Sciatic nerve (tissue), 2 donors: ENCODE results near the gene MIEF2. TPM values are rescaled to one million over a fixed set of nuclear protein-coding genes. Genes with fewer than 3 reads are reported as not detected.
"Not testable (repeated sequence)": the region's sequence is repeated elsewhere in the genome, so short reads cannot be mapped to it uniquely, and the experiment has no call there.

Experiments
- ATAC-seq: fragments of 200-7000 bp; cut with Tn5 transposase; one replicate; pipeline ENCODE4 v1.9.1; 2020; ENCODE audit warnings: mild to moderate bottlenecking, moderate library complexity
- DNase-seq: peaks from one replicate; pipeline ENCODE4 v3.0.0-alpha.2; 2020; ENCODE audit warnings: low spot score
- intact Hi-C: fragments of 100-400 bp; cut with DNase I; formaldehyde crosslinking; loops from one replicate; pipeline ENCODE4 v1.14.2; 2022
- total RNA-seq: library from RNA; stranded (reverse); fragmentation: NEBNext Ultra II Directional; extraction: Animal tissue kit (Norgen Biotek cat#: 25700); gene quantifications from one replicate; pipeline ENCODE4 v1.2.1, GENCODE V29; 2021
- donor health status: DM: no; HTN: no; CAD: no.
- donor health status: DM: no; HTN: no; CAD: no.

The MIEF2 gene
- 15.5 TPM for total RNA-seq

GRCh38 chr17:18260332-18261145, at the start of gene MIEF2:
Gene MIEF2, plus strand, starts transcription at chr17:18260662. Its CDS starts 2,059 bp downstream, at chr17:18262721.
- intact Hi-C loops: loop anchor here (10.0 kb wide), 1 partner anchor 54 kb away; the partner anchor contains the start of genes SMCR8 and TOP3A
- DNase-seq (peak; percentile 97), ATAC-seq (peak; percentile 96)

DNA sequence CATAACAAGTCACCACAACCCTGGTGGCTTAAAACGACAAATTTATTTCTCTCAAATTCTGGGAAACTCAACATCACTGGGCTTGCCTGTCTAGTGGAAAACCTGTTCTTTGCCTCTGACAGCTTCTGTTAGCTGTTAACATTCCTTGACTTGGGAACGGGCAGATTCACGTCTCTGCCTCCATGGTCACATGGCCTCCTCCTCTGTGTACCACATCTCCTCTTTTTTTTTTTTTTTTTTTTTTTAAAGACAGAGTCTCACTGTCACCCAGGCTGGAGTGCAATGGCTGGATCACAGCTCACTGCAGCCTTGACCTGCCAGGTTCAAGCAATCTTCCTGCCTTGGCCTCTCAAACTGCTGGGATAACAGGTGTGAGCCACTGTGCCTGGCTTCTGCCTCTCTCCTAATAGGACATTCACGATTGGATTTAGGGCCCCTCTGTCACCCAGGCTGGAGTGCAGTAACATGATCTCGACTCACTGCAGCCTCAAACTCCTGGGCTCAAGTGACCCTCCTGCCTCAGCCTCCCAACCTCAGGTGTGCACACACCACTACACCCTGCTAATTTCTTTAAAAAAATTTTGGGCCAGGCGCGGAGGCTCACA, 46.7 kb upstream of the MIEF2 start:
- intact Hi-C loops: no loop called here
- DNase-seq (no peak), ATAC-seq (no peak)

DNA sequence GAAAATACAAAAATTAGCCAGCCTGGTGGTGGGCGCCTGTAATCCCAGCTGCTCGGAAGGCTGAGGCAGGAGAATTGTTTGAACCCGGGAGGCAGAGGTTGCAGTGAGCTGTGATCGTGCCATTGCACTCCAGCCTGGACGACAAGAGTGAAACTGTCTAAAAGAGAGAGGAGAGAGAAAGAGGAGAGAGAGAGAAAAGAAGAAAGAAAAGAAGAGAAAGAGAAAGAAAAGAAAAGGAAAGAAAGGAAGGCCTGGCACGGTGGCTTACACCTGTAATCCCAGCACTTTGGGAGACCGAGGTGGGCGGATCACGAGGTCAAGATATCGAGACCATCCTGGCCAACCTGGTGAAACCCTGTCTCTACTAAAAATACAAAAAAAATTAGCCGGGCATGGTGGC, 43.6 kb upstream of the MIEF2 start:
- DNase-seq, intact Hi-C loops, ATAC-seq: not testable (repeated sequence)

DNA sequence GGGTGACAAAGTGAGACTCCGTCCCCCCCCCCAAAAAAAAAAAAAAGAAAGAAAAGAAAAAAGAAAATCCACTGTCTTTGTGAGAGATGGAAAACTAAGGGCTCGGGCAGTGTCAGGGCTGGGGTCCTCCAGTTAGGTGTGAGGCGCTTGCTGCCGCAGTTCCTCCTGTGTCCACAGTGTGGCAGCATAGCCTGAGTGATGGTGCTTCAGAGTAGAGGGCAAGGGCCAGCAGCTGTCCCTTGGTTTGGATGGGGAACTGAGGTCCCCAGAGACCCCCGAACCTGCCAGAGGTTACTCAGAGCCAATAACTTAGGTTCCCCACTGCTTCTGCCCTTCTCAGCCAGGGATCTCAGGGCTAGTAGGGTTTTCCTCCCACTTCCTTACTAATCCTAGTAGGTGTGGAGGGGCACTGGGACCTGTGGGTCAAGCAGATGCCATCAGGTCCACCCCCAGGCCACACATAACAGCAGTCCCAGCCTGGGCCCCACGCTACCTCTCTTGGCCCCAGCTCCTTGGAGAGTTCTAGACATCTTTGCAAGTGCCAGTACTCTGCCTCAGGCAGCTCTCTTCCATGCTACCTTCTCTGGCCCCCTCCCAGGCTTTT, 42.9 kb upstream of the MIEF2 start:
- ATAC-seq: peak; percentile 79
- DNase-seq: peak; percentile 86

GRCh38 chr17:18218756-18219415, 41.6 kb upstream of the MIEF2 start:
- intact Hi-C loops: no loop called here
- DNase-seq: peak; percentile 81
- peak; percentile 88 for ATAC-seq

More for the DNA sequence above, 42.9 kb upstream of the MIEF2 start:
- intact Hi-C loops: no loop called here

- no peak for ATAC-seq
- DNase-seq: no peak
- intact Hi-C loops: no loop called here
Measured at GRCh38 chr17:18224053-18224386, 36.4 kb upstream of the MIEF2 start.

GRCh38 chr17:18224387-18225120, 35.9 kb upstream of the MIEF2 start:
- DNase-seq (no peak), ATAC-seq (peak; percentile 72)
- intact Hi-C loops: no loop called here

GRCh38 chr17:18225121-18225641, 35.3 kb upstream of the MIEF2 start, which contains the start of gene LLGL1:
Gene LLGL1, plus strand, starts transcription at chr17:18225635. Its CDS starts 48 bp downstream, at chr17:18225683.
- ATAC-seq (peak; percentile 97), DNase-seq (peak; percentile 97)
- intact Hi-C loops: no loop called here

GRCh38 chr17:18225642-18226283, 34.7 kb upstream of the MIEF2 start:
- intact Hi-C loops: no loop called here
- no peak for DNase-seq

GRCh38 chr17:18226284-18226945, 34.0 kb upstream of the MIEF2 start:
- no peak for DNase-seq
- ATAC-seq: no peak

More at GRCh38 chr17:18225642-18226283, 34.7 kb upstream of the MIEF2 start:
- peak; percentile 1 for ATAC-seq

GRCh38 chr17:18227635-18228034, 32.8 kb upstream of the MIEF2 start:
- ATAC-seq (no peak), DNase-seq (no peak)
- intact Hi-C loops: no loop called here

More at GRCh38 chr17:18226284-18226945, 34.0 kb upstream of the MIEF2 start:
- intact Hi-C loops: no loop called here

DNA sequence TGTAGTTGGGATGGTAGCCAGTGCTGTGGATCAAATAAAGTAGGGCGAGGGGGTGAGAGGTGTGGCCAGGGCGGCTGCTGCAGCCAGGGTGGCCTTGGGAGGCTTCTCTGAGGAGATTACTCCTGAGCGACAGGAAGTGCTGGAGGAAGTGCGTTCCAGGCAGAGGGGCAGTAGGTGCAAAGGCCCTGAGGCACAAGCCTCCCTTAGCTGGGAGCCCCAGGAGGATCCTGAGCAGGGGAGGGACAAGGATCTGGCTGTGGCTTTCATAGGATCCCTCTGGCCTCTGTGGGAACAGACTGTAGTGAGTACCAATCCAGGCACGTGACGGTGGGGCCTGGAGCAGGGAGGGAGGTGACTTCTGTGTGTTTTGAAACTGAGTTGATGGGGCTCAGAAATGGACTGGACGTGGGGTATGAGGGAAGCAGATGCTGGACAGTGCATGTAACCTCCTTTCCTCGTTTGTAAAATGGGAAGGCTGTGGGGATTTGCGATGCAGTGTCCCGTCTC, 32.2 kb upstream of the MIEF2 start:
- intact Hi-C loops: no loop called here
- ATAC-seq (no peak), DNase-seq (no peak)

DNA sequence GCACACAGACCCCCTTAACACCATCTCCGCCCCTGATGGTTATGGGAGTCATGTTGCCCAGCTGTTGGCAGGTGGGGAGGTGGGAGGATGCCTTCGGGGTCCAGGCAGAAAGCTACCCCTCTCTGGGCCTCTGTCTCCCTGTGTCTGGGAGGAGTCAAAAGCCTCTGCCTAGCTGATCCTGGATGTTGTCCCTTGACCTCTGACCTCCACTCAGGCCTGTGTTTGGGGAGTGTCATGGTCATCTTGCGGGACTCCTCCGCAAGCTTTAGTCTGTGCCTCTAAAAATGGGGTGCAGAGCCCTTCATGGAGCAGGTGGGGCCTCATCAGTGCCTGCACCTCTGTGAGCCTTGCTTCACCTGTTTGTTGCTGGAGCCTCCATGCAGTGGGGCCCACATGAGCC, 31.2 kb upstream of the MIEF2 start:
- intact Hi-C loops: no loop called here
- no peak for DNase-seq
- no peak for ATAC-seq

DNA sequence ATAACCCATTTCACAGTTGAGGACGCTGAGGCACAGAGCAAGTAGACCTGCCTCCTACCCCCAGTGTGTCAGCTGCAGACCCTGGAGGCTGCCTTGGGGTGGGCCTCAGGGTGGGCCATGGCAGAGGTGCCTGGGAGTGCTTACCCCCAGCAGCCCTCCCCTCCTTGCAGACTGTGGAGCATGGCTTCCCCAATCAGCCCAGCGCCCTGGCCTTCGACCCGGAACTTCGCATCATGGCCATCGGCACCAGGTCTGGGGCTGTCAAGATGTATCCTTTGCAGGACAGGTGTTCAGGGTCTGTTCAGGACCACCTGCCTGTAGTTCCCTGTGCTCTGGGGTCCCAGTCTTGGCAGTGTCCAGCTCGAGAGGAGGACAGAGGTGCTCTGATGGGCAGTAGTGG, 30.7 kb upstream of the MIEF2 start:
- ATAC-seq (no peak), DNase-seq (no peak)
- intact Hi-C loops: no loop called here

- DNase-seq: no peak
- ATAC-seq: no peak
- intact Hi-C loops: no loop called here
Measured at GRCh38 chr17:18230288-18231141, 29.9 kb upstream of the MIEF2 start.

- intact Hi-C loops: no loop called here
- ATAC-seq (no peak), DNase-seq (no peak)
Measured at GRCh38 chr17:18231164-18231563, 29.3 kb upstream of the MIEF2 start.
